SK-N-MC (cell line): ENCODE results near the gene LGR5.

Experiments used
- EZH2 ChIP-seq: fragments of 200-600 bp; sonication (generic); IDR thresholded peaks from one replicate; pipeline ENCODE4 v1.6.1; 2017; ENCODE audit warnings: antibody characterized with exemption
- FOXP2 ChIP-seq: optimal IDR thresholded peaks from 2 replicates; pipeline ENCODE3; 2011; ENCODE audit warnings: mild to moderate bottlenecking, moderate library complexity; ENCODE audit not compliant: insufficient read depth; ENCODE audit errors: extremely low read length, control extremely low read depth
- POLR2AphosphoS5 ChIP-seq: IDR thresholded peaks from 2 replicates; pipeline ENCODE4 v1.6.1; 2012; ENCODE audit warnings: mild to moderate bottlenecking, low read depth, low read length, borderline replicate concordance

- TF ChIP-seq POLR2AphosphoS5: no peak
- no peak for TF ChIP-seq EZH2
- TF ChIP-seq FOXP2: no peak
Measured at GRCh38 chr12:71589478-71589881, 149.9 kb downstream of the LGR5 start.
